GM19193 (cell line): ENCODE results near the gene PIK3R5.

Source experiments
- POLR2A ChIP-seq: IDR thresholded peaks from 4 replicates; pipeline ENCODE4 v1.6.1; 2011; ENCODE audit not compliant: insufficient read depth, insufficient read length; ENCODE audit errors: extremely low read depth

The PIK3R5 gene

GRCh38 chr17:8925141-8925540 lies 40.4 kb downstream of the PIK3R5 start:
- no peak for TF ChIP-seq POLR2A

DNA sequence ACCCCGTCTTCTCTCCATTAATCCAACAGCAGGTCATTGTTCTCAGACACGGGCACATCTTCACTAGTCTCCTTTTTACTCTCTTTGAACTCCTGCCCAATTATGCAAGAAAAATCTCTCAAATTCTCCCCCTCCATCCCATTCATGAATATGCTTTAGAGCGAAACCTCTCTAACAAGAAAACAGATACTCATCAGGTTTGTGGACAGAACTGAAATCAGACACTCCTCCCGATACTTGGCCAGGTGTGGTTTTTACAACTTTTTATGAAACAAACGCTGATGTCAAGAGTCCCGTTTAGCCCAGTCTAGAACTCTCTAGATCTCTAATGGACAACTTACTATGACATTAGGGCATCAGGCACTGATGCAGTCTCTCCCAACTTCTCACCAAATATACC lies 40.9 kb downstream of the PIK3R5 start:
- TF ChIP-seq POLR2A = no peak

GRCh38 chr17:8923762-8924161 lies 41.7 kb downstream of the PIK3R5 start:
- TF ChIP-seq POLR2A = no peak

DNA sequence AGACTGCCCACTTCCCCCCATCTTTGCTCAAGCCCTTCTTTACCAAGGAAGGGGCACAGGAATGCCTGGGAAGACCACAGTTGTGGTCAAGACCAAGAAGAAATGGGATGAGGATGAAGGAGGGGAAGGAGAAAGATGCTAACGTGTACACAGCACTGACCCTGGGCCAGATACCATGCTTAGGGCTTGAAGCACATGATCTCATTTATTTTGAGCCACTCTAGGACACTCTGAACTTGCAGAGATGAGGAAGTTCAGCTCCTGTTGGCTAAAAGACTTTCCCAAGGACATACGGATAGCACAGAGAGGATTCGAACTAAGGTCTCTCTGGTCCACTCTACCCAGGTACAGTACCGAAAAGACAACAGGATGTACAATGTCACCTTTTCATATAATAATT lies 42.6 kb downstream of the PIK3R5 start:
- no peak for TF ChIP-seq POLR2A

DNA sequence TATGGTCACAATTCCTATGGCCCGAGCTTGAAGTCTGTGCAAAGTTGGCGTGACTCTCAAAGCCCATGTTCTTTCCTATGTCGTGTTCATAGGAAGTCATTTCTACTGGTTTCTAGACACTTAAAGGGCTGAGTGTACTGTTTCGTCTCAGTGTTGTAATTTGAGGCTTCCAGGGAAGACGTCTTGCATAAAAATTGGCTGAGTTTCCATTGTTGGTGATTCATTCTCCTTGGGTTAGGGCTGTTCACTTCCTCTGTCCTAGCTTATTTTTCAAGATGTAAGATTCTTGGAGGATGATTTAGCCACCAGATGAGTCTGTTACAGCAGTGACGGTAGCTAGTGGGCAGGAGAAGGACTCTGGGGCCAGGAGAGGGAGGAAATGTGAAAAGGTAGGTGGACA lies 43.1 kb downstream of the PIK3R5 start:
- no peak for TF ChIP-seq POLR2A

DNA sequence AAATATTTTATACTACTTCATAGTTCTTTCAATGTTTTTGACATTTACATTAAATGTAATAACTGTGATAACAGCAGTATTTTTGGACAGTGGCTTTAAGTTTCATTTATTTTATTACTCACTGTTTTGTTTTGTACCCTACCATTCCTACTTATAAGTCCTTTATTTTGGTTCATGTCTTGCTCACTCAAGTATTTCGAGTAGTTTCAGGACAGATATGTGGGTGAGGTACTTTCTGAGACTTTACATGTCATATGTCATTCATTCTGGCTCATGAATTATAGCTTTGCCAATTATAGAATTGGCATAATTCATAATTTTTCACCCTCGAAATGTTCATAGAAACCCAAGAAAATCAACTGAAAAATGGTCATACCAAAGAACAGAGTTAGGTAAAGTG lies 44.4 kb downstream of the PIK3R5 start:
- TF ChIP-seq POLR2A = no peak

DNA sequence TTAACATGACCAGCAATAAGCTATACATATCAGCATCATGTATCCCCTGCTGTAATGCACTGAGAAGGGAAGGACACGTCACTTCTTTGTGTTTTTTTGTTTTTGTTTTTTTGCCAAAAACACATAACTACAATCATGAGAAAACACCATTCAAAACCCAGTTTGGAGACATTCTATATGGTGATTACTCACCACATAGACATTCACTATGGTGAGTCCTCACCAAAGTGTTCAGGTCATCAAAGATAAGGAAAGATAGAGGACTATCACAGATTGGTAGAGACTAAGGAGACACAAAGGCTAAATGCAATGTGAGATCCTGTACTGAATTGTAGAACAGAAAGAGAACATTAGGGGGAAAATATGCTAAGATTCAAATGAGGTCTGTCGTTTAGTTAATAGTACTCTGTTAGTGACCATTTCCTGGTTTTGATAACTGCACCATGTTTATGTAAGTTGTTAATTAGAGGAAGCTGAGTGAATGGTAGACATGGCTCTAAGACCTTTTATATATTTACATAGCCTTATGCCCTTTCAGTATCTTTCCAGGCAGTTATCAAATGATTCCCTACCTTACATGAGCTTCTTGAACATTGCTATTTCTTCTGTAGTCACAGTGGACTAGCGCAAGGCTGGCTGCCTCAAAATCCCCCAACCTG lies 46.6 kb downstream of the PIK3R5 start:
- TF ChIP-seq POLR2A = no peak

- TF ChIP-seq POLR2A = no peak
These were observed 49.0 kb downstream of the PIK3R5 start for GRCh38 chr17:8916466-8916865.

GRCh38 chr17:8914554-8914953 lies 51.0 kb downstream of the PIK3R5 start:
- TF ChIP-seq POLR2A = no peak

GRCh38 chr17:8913879-8914278 lies 51.6 kb downstream of the PIK3R5 start:
- TF ChIP-seq POLR2A = no peak

DNA sequence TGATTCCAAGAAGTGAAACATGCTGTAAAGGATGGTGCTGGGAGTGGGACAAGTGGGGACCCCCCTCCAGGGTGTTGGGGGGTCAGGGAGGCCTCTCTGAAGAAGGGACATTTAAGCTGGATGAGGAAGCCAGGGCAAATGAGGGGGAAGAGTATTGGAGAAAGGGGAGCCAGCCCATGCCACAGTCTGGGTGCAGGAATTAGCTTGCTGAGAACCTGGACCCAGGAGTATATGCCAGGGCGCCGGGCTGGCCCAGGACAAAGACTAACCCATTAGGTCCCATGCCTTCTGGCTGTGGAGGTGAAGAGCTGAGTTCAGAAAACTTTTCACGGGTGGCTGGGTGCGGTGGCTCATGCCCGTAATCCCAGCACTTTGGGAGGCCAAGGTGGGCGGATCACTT lies 52.4 kb downstream of the PIK3R5 start:
- TF ChIP-seq POLR2A = no peak

GRCh38 chr17:8912084-8912981 lies 53.2 kb downstream of the PIK3R5 start:
- TF ChIP-seq POLR2A = no peak

DNA sequence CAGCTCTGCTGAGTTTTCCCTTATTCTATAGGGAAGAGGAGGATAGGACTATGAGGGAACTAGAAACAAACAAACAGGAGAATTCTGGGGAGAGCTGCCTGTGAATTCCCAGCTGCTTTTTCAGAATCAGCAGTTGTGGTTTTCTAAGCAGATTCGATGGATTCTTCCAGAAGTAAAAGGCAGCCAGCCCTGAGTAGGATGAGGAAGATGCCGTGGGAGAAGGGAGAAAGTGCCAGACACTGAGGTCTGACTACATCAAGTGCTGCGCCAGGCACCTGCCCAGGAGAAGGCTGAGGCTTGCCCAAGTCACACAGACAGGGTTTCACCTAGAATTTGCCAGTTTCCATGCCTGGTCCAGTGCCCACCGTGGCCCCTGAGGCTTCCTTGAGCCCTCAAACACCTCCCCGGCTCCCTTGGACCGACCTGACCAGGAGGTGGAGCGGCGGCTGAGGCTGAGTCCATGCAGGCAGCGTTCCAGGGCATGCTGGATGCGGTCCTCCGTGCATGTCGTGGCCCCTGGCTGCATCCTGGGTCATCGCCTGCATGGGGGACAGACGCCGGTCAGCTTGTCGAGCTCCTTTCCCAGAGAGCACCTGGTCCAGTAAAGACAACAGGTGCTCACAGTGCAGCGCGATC lies 54.4 kb downstream of the PIK3R5 start:
- no peak for TF ChIP-seq POLR2A

DNA sequence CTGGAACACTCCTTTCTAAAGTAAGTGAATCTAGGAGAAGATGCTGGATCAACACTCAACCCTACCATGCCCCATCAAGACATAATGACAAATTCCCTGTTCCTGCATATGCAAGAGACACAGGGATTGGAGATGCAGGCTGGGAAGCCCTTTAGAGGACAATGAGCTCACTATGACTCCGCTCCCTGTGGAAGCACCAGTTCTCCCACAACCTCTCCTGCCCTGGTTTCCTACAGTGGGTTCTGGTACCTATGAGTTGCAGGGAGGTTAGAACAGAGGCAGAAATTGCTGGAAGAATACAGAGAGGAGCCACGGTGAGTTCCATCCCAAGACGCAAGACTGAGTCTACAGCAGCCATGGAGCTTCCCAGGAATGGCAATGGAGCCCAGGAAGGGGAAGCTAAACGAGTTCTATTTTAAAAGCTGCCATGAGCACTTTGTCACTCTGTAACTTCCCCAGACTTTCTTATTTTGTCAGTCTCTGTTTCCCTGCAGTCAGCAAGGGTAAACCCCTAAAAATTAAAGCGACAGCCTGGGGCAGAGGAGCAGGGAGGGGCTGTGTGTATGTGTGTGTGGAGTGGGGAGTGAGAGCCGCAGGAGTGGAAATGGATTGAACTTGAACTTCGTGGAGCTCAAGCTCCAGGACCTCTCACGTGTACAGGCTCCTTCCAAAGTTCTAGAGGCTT lies 55.8 kb downstream of the PIK3R5 start:
- no peak for TF ChIP-seq POLR2A

DNA sequence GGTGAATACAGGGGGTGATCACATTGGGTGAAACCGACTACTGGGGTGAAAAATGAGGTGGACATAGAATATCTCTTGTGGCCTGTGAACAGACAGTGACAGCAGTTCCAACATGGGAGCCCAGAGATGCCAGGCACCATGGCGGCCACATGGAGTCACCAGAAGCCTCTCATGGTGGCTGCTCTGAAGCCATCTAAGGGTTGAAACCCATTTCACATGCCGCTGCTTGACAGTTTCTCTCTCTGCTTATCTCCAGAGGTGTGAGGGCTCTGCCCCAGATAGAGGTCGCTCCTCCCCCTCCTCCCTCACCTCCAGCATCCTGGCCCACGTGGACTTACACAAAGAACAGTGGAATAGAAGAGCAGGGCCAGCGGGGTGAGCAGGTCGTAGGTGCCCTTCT lies 60.2 kb downstream of the PIK3R5 start:
- no peak for TF ChIP-seq POLR2A
